ENCODE data around the gene MESP2. TPM values are rescaled to one million over a fixed set of nuclear protein-coding genes. Genes with fewer than 3 reads are reported as not detected.

Gene MESP2
- polyA plus RNA-seq, 1 donor from 2014 or later, result not detected

GRCh38 chr15:89749951-89750559, 26.1 kb upstream of the MESP2 start:
- H3K36me3 Mint-ChIP-seq, result no peaks in the 10 kb centered on the region
- H3K4me1 Mint-ChIP-seq, result peaks cover 2 to 15% (median 3%) of the 10 kb centered on the region in 3 donors
- H3K9me3 Mint-ChIP-seq, result no peaks in the 10 kb centered on the region
- peaks cover 3% of the 10 kb centered on the region for H3K27me3 Mint-ChIP-seq
- H3K27ac Mint-ChIP-seq, result peak overlapping the region in 2 of 3 donors; percentile 63 to 65
- peak overlapping the region; percentile 78 to 92 (median 88) for H3K4me3 Mint-ChIP-seq

- Mint-ChIP-seq H3K27me3 (peaks cover 3% of the 10 kb centered on the region), H3K9me3 (no peaks in the 10 kb centered on the region), H3K4me1 (peaks cover 2 to 15% (median 3%) of the 10 kb centered on the region in 3 donors), H3K36me3 (no peaks in the 10 kb centered on the region), H3K4me3 (peak within 1 kb of the TSS; percentile 78 to 92 (median 88)), H3K27ac (peak within 1 kb of the TSS in 1 of 3 donors; percentile 65)
Observed at GRCh38 chr15:89750560-89751542, 25.3 kb upstream of the MESP2 start, which contains the start of gene MESP1. TSS of gene MESP1 (minus strand) at chr15:89751249. CDS start at chr15:89751231, 18 bp downstream.

DNA sequence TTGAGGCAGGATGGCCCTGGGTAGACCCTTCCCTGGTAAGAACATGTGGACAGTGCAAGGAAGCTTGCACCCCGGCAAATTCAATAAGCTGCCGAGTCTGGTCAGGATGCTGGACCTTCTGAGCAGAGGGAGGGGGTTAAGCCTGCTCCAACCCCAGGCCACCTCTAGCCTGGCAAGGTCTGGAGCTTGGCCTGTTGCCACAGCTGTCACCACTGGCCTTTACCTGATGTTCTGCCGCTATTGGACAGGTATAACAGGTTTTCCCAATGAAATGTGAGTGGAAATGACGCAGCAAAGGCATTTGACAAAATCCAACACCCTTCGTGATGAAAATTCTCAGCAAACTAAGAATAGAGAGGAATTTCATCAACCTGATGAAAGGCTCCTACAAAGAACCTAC, 24.4 kb upstream of the MESP2 start:
- no peaks in the 10 kb centered on the region for H3K9me3 Mint-ChIP-seq
- H3K27ac Mint-ChIP-seq, result no peak overlapping the region
- peaks cover 1% of the 10 kb centered on the region for H3K36me3 Mint-ChIP-seq
- peak overlapping the region; percentile 46 to 72 (median 60) for H3K4me3 Mint-ChIP-seq
- peaks cover 2 to 15% (median 3%) of the 10 kb centered on the region in 3 donors for H3K4me1 Mint-ChIP-seq
- peaks cover 4% of the 10 kb centered on the region for H3K27me3 Mint-ChIP-seq

DNA sequence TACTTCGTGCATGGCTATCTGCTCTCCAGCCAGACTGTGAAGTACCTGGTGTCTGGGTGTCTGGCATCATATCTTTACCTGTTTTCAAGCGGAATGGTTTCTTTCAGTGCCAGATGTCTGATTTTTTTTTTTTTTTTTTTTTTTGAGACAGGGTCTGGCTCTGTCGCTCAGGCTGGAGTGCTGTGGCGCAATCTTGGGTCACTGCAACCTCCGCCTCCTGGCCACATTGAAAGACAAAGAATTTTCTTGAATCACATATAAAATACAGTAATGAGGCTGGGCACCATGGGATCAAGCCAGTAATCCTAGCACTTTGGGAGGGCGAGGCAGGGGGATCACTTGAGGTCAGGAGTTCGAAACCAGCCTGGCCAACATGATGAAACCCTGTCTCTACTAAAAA, 22.3 kb upstream of the MESP2 start:
- peaks cover 1% of the 10 kb centered on the region for H3K36me3 Mint-ChIP-seq
- peaks cover 0 to 8% (median 3%) of the 10 kb centered on the region in 3 donors for H3K4me1 Mint-ChIP-seq
- H3K9me3 Mint-ChIP-seq, result no peaks in the 10 kb centered on the region
- no peak overlapping the region for H3K27ac Mint-ChIP-seq
- H3K27me3 Mint-ChIP-seq, result peaks cover 4% of the 10 kb centered on the region
- peak overlapping the region in 1 of 4 donors; percentile 12 for H3K4me3 Mint-ChIP-seq

- Mint-ChIP-seq H3K27ac (no peak overlapping the region), H3K4me3 (peak overlapping the region in 2 of 4 donors; percentile 1)
Observed at GRCh38 chr15:89754361-89755154, 21.6 kb upstream of the MESP2 start.

GRCh38 chr15:89755701-89756100, 20.4 kb upstream of the MESP2 start:
- H3K9me3 Mint-ChIP-seq, result no peaks in the 10 kb centered on the region

More at GRCh38 chr15:89754361-89755154, 21.6 kb upstream of the MESP2 start:
- Mint-ChIP-seq H3K4me1 (peaks cover 0 to 3% (median under 1%) of the 10 kb centered on the region in 3 donors), H3K36me3 (peaks cover 1% of the 10 kb centered on the region), H3K9me3 (no peaks in the 10 kb centered on the region), H3K27me3 (peaks cover 4% of the 10 kb centered on the region)

DNA sequence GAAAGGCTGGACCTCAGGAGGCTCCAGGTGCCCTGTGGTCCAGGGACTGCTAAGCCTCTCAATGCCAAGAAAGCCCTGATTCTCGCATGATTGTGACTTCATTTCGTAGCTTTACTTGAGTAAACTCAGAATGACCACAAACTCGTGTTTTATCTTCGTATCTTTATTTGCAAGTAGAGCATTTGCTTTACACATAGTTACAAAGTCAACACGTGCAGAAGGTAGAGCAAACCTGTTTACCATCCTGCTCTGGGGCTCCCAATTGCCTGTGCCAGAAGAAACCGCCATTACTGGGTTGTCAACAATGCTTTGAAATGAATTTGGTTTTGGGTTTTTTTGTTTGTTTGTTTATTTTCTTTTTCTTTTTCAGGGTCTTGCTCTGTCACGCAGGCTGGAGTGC, 19.2 kb upstream of the MESP2 start:
- Mint-ChIP-seq H3K27me3 (peaks cover 7% of the 10 kb centered on the region), H3K36me3 (peaks cover 1% of the 10 kb centered on the region), H3K27ac (no peak overlapping the region), H3K4me1 (peaks cover 0 to 2% (median 0%) of the 10 kb centered on the region in 3 donors), H3K9me3 (no peaks in the 10 kb centered on the region), H3K4me3 (peak overlapping the region in 1 of 4 donors; percentile 32)

More at GRCh38 chr15:89755701-89756100, 20.4 kb upstream of the MESP2 start:
- Mint-ChIP-seq H3K4me3 (peak overlapping the region in 1 of 4 donors; percentile 1), H3K27ac (no peak overlapping the region), H3K36me3 (peaks cover 1% of the 10 kb centered on the region), H3K27me3 (peaks cover 3% of the 10 kb centered on the region), H3K4me1 (no peaks in the 10 kb centered on the region)

- H3K4me1 Mint-ChIP-seq, result peaks cover 0 to 2% (median 0%) of the 10 kb centered on the region in 3 donors
- H3K4me3 Mint-ChIP-seq, result no peak overlapping the region
- no peaks in the 10 kb centered on the region for H3K9me3 Mint-ChIP-seq
- H3K27ac Mint-ChIP-seq, result no peak overlapping the region
- H3K27me3 Mint-ChIP-seq, result peaks cover 7% of the 10 kb centered on the region
- peaks cover 1% of the 10 kb centered on the region for H3K36me3 Mint-ChIP-seq
Observed at GRCh38 chr15:89758283-89758682, 17.8 kb upstream of the MESP2 start.

GRCh38 chr15:89758981-89759380, 17.2 kb upstream of the MESP2 start:
- peaks cover 7% of the 10 kb centered on the region for H3K27me3 Mint-ChIP-seq
- peaks cover 0 to 2% (median 0%) of the 10 kb centered on the region in 3 donors for H3K4me1 Mint-ChIP-seq
- H3K4me3 Mint-ChIP-seq, result no peak overlapping the region
- H3K36me3 Mint-ChIP-seq, result peaks cover 1% of the 10 kb centered on the region
- H3K27ac Mint-ChIP-seq, result no peak overlapping the region
- H3K9me3 Mint-ChIP-seq, result no peaks in the 10 kb centered on the region

- peaks cover 1% of the 10 kb centered on the region for H3K36me3 Mint-ChIP-seq
- peak overlapping the region in 1 of 4 donors; percentile 78 for H3K4me3 Mint-ChIP-seq
- H3K27me3 Mint-ChIP-seq, result peaks cover 7% of the 10 kb centered on the region
- no peak overlapping the region for H3K27ac Mint-ChIP-seq
- no peaks in the 10 kb centered on the region for H3K9me3 Mint-ChIP-seq
- H3K4me1 Mint-ChIP-seq, result peaks cover 0 to 2% (median 0%) of the 10 kb centered on the region in 3 donors
Observed at GRCh38 chr15:89759835-89760234, 16.3 kb upstream of the MESP2 start.

DNA sequence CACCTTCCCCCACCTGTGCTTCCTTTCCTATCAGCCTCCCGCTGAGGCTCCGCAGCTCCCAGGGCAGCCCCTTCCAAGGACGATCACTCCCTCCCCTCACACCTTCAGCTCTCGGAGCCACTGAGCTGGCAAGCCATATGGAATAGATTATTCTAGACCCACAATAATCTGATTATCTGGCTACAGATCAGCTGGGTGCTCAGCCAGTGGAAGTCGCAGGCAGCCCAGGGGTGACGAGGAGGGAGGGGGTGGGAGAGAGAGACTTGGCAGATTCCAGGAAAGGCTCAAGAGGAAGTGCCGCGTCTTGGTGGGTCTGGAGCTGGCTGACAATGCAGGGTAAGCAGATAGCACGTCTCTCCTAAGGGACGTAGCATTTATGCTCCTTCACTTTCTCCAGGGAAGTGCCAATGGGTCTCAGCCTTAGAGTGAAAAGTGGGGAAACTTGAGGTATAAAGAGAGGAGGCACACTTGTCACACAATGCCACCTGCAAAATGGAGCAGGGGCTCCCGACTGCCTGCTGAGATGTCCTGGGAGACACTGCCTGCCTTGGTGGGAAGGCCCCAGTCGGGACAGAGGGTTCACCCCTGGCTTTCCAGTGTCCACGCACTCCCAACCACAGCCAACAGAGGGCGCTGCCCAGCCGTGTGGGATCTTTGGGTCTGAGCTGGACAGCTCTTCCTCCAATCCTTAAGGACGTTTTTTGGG, 15.7 kb upstream of the MESP2 start:
- no peak overlapping the region for H3K4me3 Mint-ChIP-seq
- peaks cover 1% of the 10 kb centered on the region for H3K36me3 Mint-ChIP-seq
- H3K27me3 Mint-ChIP-seq, result peaks cover 7% of the 10 kb centered on the region
- H3K9me3 Mint-ChIP-seq, result peaks cover 0 to 1% (median 0%) of the 10 kb centered on the region in 3 donors
- peaks cover 0 to 2% (median 0%) of the 10 kb centered on the region in 3 donors for H3K4me1 Mint-ChIP-seq
- no peak overlapping the region for H3K27ac Mint-ChIP-seq

- H3K27me3 Mint-ChIP-seq, result peaks cover 7% of the 10 kb centered on the region
- peaks cover 0 to 1% (median 0%) of the 10 kb centered on the region in 3 donors for H3K9me3 Mint-ChIP-seq
- H3K36me3 Mint-ChIP-seq, result peaks cover under 1% of the 10 kb centered on the region
Observed at GRCh38 chr15:89761009-89761831, 14.9 kb upstream of the MESP2 start.

DNA sequence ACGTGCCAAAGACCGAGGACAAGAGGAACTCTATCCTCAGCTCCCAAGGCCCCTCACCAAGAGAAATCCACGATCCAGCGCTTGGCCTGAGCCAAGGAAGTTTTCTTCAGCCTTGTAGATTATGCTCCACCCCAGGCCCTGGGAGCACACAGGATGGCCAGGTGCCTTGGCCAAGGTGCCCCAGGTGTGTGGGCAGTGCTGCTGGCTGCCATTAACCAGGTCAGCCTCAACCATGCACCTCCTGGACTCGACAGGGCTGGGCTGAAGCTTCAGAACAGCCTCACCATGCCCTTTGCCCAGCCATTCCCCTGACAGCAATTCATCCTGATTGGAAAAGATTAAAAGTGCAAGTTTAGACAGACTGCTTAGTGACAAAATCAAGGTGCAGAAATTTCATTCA, 14.2 kb upstream of the MESP2 start:
- Mint-ChIP-seq H3K4me1 (peaks cover 0 to 2% (median 0%) of the 10 kb centered on the region in 3 donors), H3K4me3 (no peak overlapping the region), H3K27me3 (peaks cover 6% of the 10 kb centered on the region), H3K27ac (no peak overlapping the region), H3K36me3 (no peaks in the 10 kb centered on the region), H3K9me3 (peaks cover 0 to 1% (median 0%) of the 10 kb centered on the region in 3 donors)

More at GRCh38 chr15:89761009-89761831, 14.9 kb upstream of the MESP2 start:
- H3K27ac Mint-ChIP-seq, result no peak overlapping the region
- no peak overlapping the region for H3K4me3 Mint-ChIP-seq
- H3K4me1 Mint-ChIP-seq, result peaks cover 0 to 2% (median 0%) of the 10 kb centered on the region in 3 donors

Data from IgD-negative memory B cell (primary cell).